Natural killer cell (primary cell): ENCODE results near the gene IGF1R. TPM values are rescaled to one million over a fixed set of nuclear protein-coding genes. Genes with fewer than 3 reads are reported as not detected.

Experiments
- ATAC-seq, 3 donors: fragments of 150-1000 bp in 2 of 3; fragments of 200-7000 bp in 1 of 3; cut with Tn5 transposase; 1 replicate in 1 of 3; 2 replicates in 2 of 3; pipeline ENCODE4 v1.10.0; 2021; ENCODE audit warnings: mild to moderate bottlenecking in 2 of 3, moderate library complexity in 2 of 3
- DNase-seq, 2 donors: peaks; one replicate each; pipeline versions ENCODE4 v3.0.0 to v3.0.0-alpha.2; 2013 to 2021; ENCODE audit warnings: mixed read lengths in 1 of 2
- H3K27ac ChIP-seq: one replicate; pipeline ENCODE4 v1.5.1; 2013; ENCODE audit warnings: mild to moderate bottlenecking, low read length
- H3K27me3 ChIP-seq: one replicate; pipeline ENCODE4 v1.6.1; 2013; ENCODE audit warnings: low read length; ENCODE audit not compliant: control insufficient read depth, insufficient read depth
- H3K36me3 ChIP-seq: one replicate; pipeline ENCODE4 v1.6.1; 2013; ENCODE audit warnings: low read length; ENCODE audit not compliant: control insufficient read depth, insufficient read depth
- H3K4me1 ChIP-seq: one replicate; pipeline ENCODE4 v1.6.1; 2013; ENCODE audit warnings: low read length; ENCODE audit not compliant: control insufficient read depth, insufficient read depth
- H3K4me3 ChIP-seq: one replicate; pipeline ENCODE4 v1.5.1; 2013; ENCODE audit warnings: low read length
- H3K9me3 ChIP-seq: one replicate; pipeline ENCODE4 v1.6.1; 2013; ENCODE audit warnings: low read length; ENCODE audit not compliant: control insufficient read depth, insufficient read depth
- H3K27ac Mint-ChIP-seq, 2 donors: one replicate each; pipeline ENCODE4 v1.8.0; 2022; ENCODE audit warnings: mild to moderate bottlenecking in 2 of 2, mixed read lengths in 2 of 2, moderate library complexity in 1 of 2
- H3K27me3 Mint-ChIP-seq, 2 donors: one replicate each; pipeline ENCODE4 v1.8.0; 2022; ENCODE audit warnings: low read depth in 2 of 2, mixed read lengths in 2 of 2
- H3K36me3 Mint-ChIP-seq: one replicate; pipeline ENCODE4 v1.8.0; 2022; ENCODE audit warnings: mixed read lengths
- H3K4me1 Mint-ChIP-seq, 2 donors: one replicate each; pipeline ENCODE4 v1.8.0; 2022; ENCODE audit warnings: mixed read lengths in 2 of 2
- H3K4me3 Mint-ChIP-seq: one replicate; pipeline ENCODE4 v1.8.0; 2022; ENCODE audit warnings: mild to moderate bottlenecking, moderate library complexity, mixed read lengths
- H3K9me3 Mint-ChIP-seq, 2 donors: one replicate each; pipeline ENCODE4 v1.8.0; 2022; ENCODE audit warnings: mixed read lengths in 2 of 2
- CTCF ChIP-seq: fragments of 200-600 bp; IDR thresholded peaks from one replicate; pipeline ENCODE4 v1.8.0; 2022; ENCODE audit warnings: antibody characterized with exemption
- WGBS: methylation state at CpG from one replicate; pipeline ENCODE4 v1.1.7; 2013; ENCODE audit warnings: missing lambda C conversion rate; ENCODE audit not compliant: insufficient coverage; 5-methylcytosine and 5-hydroxymethylcytosine counted together
- intact Hi-C: fragments of 100-400 bp; cut with micrococcal nuclease; formaldehyde crosslinking; loops from one replicate; pipeline ENCODE4 v1.14.2; 2022
- total RNA-seq, 4 donors: library from RNA; stranded (reverse); fragments of 120-200 nt in 1 of 4; gene quantifications; one replicate each; pipeline versions ENCODE4 v1.2.3 to v1.2.4, GENCODE V29; 2013 to 2022

Gene IGF1R
- total RNA-seq, 3 donors from 2014 or later (not counting 1 experiment from before 2014, with no cell fraction given): 47.3 to 50.7 (median 49.0) TPM

GRCh38 chr15:98873441-98874218, 225.3 kb downstream of the IGF1R start:
- H3K27ac ChIP-seq: no peak overlapping the region
- H3K36me3 Mint-ChIP-seq: no peaks in the 10 kb centered on the region
- no peaks in the 10 kb centered on the region for H3K9me3 Mint-ChIP-seq
- no peak for DNase-seq
- intact Hi-C loops: no loop called here
- H3K4me1 Mint-ChIP-seq: peaks cover 15 to 26% of the 10 kb centered on the region in 2 donors
- WGBS: 29% methylated on average over 12 of the region's 12 CpGs
- H3K4me3 Mint-ChIP-seq: peak overlapping the region; percentile 40
- H3K9me3 ChIP-seq: no peaks in the 10 kb centered on the region
- H3K4me3 ChIP-seq: no peak overlapping the region
- ATAC-seq: peak; percentile 42 to 82 (median 54)
- H3K27me3 ChIP-seq: no peaks in the 10 kb centered on the region
- H3K36me3 ChIP-seq: no peaks in the 10 kb centered on the region
- no peaks in the 10 kb centered on the region for H3K27me3 Mint-ChIP-seq
- TF ChIP-seq CTCF: no peak
- H3K4me1 ChIP-seq: peaks cover 11% of the 10 kb centered on the region
- no peak overlapping the region for H3K27ac Mint-ChIP-seq

- Mint-ChIP-seq H3K9me3 (no peaks in the 10 kb centered on the region), H3K36me3 (no peaks in the 10 kb centered on the region), H3K27ac (no peak overlapping the region), H3K4me1 (peaks cover 15 to 26% of the 10 kb centered on the region in 2 donors), H3K4me3 (no peak overlapping the region), H3K27me3 (no peaks in the 10 kb centered on the region)
- H3K9me3 ChIP-seq: no peaks in the 10 kb centered on the region
- no peak for TF ChIP-seq CTCF
- H3K4me3 ChIP-seq: no peak overlapping the region
- peaks cover 11% of the 10 kb centered on the region for H3K4me1 ChIP-seq
- WGBS: 70% methylated on average over 7 of the region's 7 CpGs
- intact Hi-C loops: no loop called here
- H3K27ac ChIP-seq: no peak overlapping the region
- no peaks in the 10 kb centered on the region for H3K36me3 ChIP-seq
- H3K27me3 ChIP-seq: no peaks in the 10 kb centered on the region
- ATAC-seq (no peak), DNase-seq (no peak)
Observed at GRCh38 chr15:98874370-98874769, 226.0 kb downstream of the IGF1R start.

GRCh38 chr15:98874773-98875172, 226.4 kb downstream of the IGF1R start:
- Mint-ChIP-seq H3K4me1 (peaks cover 15 to 26% of the 10 kb centered on the region in 2 donors), H3K27ac (no peak overlapping the region), H3K36me3 (no peaks in the 10 kb centered on the region), H3K9me3 (no peaks in the 10 kb centered on the region), H3K27me3 (no peaks in the 10 kb centered on the region), H3K4me3 (no peak overlapping the region)
- Histone ChIP-seq H3K27me3 (no peaks in the 10 kb centered on the region), H3K36me3 (no peaks in the 10 kb centered on the region), H3K9me3 (no peaks in the 10 kb centered on the region), H3K27ac (no peak overlapping the region), H3K4me1 (peaks cover 11% of the 10 kb centered on the region), H3K4me3 (no peak overlapping the region)
- WGBS: 80% methylated on average over 8 of the region's 8 CpGs
- DNase-seq (no peak), ATAC-seq (no peak)
- intact Hi-C loops: no loop called here
- TF ChIP-seq CTCF: no peak

- Mint-ChIP-seq H3K27me3 (no peaks in the 10 kb centered on the region), H3K4me1 (peaks cover 15 to 22% of the 10 kb centered on the region in 2 donors), H3K27ac (no peak overlapping the region), H3K36me3 (no peaks in the 10 kb centered on the region), H3K9me3 (no peaks in the 10 kb centered on the region), H3K4me3 (no peak overlapping the region)
- H3K27ac ChIP-seq: no peak overlapping the region
- H3K36me3 ChIP-seq: no peaks in the 10 kb centered on the region
- no peak for ATAC-seq
- WGBS: 82% methylated on average over 2 of the region's 3 CpGs
- no peaks in the 10 kb centered on the region for H3K27me3 ChIP-seq
- peaks cover 11% of the 10 kb centered on the region for H3K4me1 ChIP-seq
- intact Hi-C loops: no loop called here
- H3K4me3 ChIP-seq: no peak overlapping the region
- TF ChIP-seq CTCF: no peak
- DNase-seq: no peak
- H3K9me3 ChIP-seq: no peaks in the 10 kb centered on the region
Observed at GRCh38 chr15:98875309-98875708, 227.0 kb downstream of the IGF1R start.
